Kidney tubule cell (primary cell): ENCODE measurements around the gene KIAA1958.

Experiments
- DNase-seq: peaks from one replicate; pipeline ENCODE4 v3.0.0-alpha.2; 2018; ENCODE audit warnings: low spot score

The KIAA1958 gene, protein sequence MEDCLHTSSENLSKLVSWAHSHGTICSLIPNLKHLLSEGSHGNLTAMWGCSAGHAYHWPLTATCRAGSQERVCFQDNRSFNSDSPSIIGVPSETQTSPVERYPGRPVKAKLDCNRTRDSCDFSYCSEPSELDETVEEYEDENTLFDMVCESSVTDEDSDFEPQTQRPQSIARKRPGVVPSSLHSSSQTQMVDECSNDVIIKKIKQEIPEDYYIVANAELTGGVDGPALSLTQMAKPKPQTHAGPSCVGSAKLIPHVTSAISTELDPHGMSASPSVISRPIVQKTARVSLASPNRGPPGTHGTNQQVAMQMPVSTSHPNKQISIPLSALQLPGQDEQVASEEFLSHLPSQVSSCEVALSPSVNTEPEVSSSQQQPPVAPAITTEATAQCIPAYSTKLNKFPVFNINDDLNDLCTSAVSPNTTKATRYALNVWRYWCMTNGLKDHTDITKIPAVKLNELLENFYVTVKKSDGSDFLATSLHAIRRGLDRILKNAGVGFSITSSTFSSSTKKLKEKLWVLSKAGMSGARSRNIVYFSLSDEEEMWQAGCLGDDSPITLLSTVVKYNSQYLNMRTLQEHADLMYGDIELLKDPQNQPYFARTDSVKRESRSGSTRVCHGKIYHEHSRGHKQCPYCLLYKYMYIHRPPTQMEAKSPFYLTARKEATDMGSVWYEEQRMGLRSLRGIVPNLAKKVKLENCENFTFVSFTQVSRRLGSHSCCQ

DNA sequence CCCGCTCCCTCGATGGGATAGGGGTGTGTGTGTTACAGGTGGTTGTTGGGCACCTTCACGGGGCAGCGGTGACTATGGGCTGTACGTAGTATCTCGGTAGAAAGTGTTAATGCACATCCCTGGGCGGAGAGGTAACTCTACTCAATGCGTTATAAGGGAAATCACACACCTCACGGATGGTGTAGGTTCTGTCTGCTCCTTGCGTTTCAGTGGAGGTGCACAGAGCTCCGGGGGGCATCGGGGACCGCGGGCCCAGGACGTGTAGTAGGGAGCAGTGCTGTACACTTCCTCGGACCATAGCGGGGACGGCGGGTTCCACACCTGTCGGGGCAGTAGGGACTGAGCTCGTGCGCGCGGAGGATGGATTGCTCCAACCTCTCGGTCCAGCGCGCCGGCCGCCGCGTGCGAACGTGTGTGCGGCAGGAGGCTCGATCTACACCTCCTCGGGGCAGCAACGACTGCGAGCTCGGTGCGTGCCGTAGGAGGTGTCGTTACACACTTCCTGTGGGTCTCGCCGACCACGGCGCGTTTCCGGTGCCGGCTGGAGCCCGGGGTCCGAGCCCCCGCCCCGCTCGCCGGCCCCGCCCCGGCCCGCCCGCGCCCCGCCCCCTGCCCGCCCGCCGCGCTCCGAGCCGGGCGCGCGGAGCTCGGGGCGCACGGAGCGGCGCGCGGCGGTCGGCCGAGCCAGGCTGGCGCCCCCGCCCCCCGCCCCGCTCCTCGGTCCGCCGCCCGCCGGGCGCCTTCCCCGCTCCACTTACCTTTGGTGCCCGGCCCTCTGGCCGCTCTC, at the start of gene KIAA1958:
KIAA1958 (plus strand) TSS at position 607 of the 787 bp plus-strand sequence. CDS start 87,254 bp downstream, outside the sequence.
- DNase-seq: peak; percentile 91

- no peak for DNase-seq
Measured at GRCh38 chr9:112437406-112437805, 49.2 kb upstream of the KIAA1958 start.

DNA sequence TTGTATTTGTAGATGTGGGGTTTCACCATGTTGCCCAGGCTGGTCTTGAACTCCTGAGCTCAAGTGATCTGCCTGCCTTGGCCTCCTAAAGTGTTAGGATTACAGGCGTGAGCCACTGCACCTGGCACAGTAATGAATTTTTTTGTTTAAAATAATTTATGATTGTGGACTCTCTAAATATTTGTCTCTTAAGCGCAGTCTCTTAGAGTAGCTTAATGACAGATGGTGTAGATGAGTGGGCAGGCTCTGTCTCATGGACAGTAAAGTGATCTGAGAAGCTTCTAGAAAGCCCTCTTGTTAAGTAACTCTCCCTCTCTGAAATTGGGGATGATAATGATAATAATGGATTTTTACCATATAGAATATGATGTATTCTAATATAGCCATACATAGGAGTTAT, 47.5 kb upstream of the KIAA1958 start:
- no peak for DNase-seq

GRCh38 chr9:112439825-112440224, 46.8 kb upstream of the KIAA1958 start:
- no peak for DNase-seq

GRCh38 chr9:112443200-112443599, 43.4 kb upstream of the KIAA1958 start:
- DNase-seq: peak; percentile 6

- DNase-seq: no peak
Measured at GRCh38 chr9:112443636-112444035, 43.0 kb upstream of the KIAA1958 start.

- DNase-seq: no peak
Measured at GRCh38 chr9:112445196-112445595, 41.4 kb upstream of the KIAA1958 start.

GRCh38 chr9:112446080-112446479, 40.5 kb upstream of the KIAA1958 start:
- no peak for DNase-seq

- no peak for DNase-seq
Measured at GRCh38 chr9:112446526-112446925, 40.1 kb upstream of the KIAA1958 start.

GRCh38 chr9:112447283-112447761, 39.3 kb upstream of the KIAA1958 start:
- peak; percentile 15 for DNase-seq

DNA sequence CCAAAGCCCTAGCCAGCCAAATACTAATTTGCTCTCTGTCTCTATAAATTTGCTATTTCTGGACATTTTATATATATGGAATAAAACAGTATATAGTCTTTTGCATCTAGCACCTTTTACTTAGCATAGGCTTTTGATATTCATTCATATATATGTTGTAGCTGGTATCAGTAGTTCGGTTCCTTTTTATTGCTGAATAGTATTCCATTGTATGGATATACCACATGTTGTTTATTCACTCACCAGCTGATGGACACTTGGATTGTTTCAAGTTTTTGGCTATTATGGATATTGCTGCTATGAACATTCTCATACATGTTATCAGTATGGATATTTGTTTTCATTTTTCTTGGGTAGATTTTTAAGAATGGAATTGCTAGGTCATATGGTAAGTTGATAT, 23.8 kb upstream of the KIAA1958 start:
- no peak for DNase-seq

- no peak for DNase-seq
Measured at GRCh38 chr9:112465352-112465751, 21.3 kb upstream of the KIAA1958 start.

- DNase-seq: no peak
Measured at GRCh38 chr9:112472996-112473395, 13.6 kb upstream of the KIAA1958 start.

DNA sequence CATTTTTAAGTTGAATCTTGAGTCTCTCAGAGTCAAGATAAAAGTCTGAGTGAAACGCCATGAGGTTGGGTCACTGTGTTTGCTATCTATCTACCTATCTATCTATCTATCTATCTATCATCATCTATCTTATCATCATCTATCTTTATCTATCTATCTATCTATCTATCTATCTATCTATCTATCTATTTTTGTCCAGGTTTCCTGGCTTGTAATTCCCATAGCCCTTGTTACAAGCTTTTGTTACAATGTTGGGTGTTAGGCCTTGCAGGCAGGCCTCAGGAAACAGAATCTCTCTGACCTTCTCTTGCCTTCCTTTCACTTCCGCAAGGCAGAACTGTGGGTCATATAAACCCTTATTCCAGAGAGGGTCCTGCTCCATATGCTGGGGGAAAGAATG, 12.6 kb upstream of the KIAA1958 start:
- no peak for DNase-seq

- DNase-seq: no peak
Measured at GRCh38 chr9:112475318-112475717, 11.3 kb upstream of the KIAA1958 start.

DNA sequence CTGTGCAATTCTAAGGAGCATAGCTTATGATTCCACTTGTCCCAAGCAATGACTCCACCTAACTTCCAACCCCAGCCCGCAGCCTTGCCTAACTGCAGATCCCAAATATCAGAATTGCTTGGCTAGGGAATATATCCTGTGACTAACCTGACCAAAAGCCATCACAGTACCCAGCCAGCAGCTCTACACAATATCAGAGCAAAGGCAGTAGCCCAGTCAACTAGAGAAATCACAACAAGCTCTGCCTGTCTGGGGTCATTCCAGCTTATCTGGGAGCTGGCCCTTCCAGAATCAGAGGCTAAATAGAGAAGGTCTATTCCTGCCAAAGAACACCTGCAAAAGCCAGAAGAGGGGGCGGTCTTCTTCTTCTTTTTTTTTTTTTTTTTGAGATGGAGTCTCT, 9.3 kb upstream of the KIAA1958 start:
- no peak for DNase-seq

GRCh38 chr9:112479221-112479620, 7.4 kb upstream of the KIAA1958 start:
- DNase-seq: no peak

DNA sequence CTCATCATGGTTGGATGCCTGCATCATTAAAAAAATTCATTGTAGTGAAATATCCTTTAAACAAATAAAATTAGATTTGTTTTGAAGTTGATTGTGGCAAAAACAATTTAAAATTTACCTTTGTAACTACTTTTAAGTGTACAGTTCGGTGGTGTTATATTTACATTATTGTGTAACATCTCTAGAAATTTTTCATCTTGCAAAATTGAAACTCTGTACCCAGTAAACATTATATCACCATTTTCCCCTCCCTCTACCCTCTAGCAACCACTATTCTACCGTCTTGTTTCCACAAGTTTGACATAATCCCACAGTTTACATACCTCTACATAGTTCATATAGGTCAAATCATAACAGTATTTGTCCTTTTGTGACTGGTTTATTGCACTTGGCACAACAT, 2.0 kb upstream of the KIAA1958 start:
- no peak for DNase-seq

- no peak for DNase-seq
Measured at GRCh38 chr9:112485574-112485973, 1.1 kb upstream of the KIAA1958 start.

DNA sequence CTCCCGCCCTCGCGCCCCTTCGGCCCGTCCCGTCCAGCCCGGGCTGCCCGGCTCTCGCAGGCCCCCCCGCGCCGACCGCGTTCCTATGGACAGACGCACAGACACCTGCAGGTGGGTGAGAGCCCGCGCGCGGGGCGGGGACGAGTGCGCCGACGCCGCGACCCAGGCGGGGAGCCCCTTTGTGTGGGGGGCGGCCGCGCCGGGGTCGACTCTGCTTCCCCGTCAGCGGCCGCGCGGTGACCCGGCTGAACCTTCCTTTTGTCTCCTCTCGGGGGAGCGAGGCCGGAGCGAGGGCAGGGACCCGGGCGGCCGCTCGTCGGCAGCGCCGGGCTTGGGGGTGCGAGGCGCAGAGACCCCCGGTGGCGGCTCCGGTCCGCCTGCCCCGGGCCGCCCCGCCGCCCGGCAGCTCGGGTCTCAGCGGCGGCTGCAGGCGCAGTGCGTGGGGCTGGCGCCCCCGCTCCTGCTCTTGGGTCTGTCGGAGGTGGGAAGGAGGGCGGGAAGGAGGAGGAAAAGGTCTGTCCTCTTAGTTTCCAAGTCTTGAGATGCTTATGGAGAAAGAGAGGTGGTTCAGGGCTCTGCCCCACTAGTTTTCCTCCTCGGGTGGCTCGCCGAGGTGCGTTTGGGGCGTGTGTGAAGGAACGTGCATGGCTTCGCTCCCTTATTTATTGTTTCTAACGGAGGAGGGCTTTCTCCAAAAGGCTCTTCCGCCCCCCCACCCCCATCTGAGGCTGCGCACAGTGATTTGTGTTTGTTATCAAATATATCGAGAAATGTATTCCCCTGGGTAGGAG, 576 bp downstream of the KIAA1958 start:
- DNase-seq: peak; percentile 69

DNA sequence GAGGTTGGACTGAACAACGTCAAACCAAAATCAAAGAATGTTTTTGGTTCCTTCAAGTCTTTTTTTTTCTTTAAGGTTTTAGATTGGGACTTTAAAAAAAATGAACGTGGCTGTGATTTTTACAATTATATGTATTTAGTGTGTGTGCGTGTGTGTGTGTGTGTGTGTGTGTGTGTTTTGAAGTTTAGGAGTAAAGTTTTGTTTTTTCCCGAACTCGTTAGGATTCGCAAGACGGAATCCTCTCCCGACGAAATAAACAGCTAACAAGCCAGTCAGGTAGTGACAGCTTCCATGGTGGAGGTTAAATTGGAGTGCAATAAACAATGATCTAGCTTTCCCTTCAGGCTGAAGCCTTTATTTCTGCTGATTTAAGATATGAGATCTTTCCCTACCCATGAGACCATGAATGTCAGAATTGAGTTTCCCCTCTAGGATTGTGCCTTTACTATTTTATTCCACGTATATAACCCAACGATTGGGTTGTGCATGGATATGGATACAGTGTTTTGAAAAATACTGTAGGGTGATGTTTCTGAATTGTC, 1.2 kb downstream of the KIAA1958 start:
- DNase-seq: peak; percentile 26
